ENCODE data around the gene FOXI3.
A peak's percentile ranks its signal among the peaks of the same experiment; 100 is the strongest.

FOXI3 gene

GRCh38 chr2:88452565-88452905, at the start of gene FOXI3:
Gene FOXI3 (minus strand): TSS chr2:88452693. CDS start chr2:88452535, 158 bp downstream.
- DNase-seq = no peak
- intact Hi-C loops (cut with DNase I) = no loop called here

- intact Hi-C loops (cut with DNase I) = no loop called here
- DNase-seq = no peak
Measured at GRCh38 chr2:88500691-88501090, 48.2 kb upstream of the FOXI3 start.

GRCh38 chr2:88499204-88499603, 46.7 kb upstream of the FOXI3 start:
- intact Hi-C loops (cut with DNase I) = no loop called here
- no peak for DNase-seq

GRCh38 chr2:88493481-88493880, 41.0 kb upstream of the FOXI3 start:
- no peak for DNase-seq
- intact Hi-C loops (cut with DNase I) = no loop called here

GRCh38 chr2:88492002-88492401, 39.5 kb upstream of the FOXI3 start:
- intact Hi-C loops (cut with DNase I) = no loop called here
- DNase-seq = no peak

GRCh38 chr2:88489181-88489580, 36.7 kb upstream of the FOXI3 start:
- intact Hi-C loops (cut with DNase I) = no loop called here

GRCh38 chr2:88483200-88483599, 30.7 kb upstream of the FOXI3 start:
- DNase-seq = no peak
- intact Hi-C loops (cut with DNase I) = no loop called here

More at GRCh38 chr2:88489181-88489580, 36.7 kb upstream of the FOXI3 start:
- DNase-seq = no peak

GRCh38 chr2:88481691-88482336, 29.3 kb upstream of the FOXI3 start:
- no peak for DNase-seq
- intact Hi-C loops (cut with DNase I) = no loop called here

- intact Hi-C loops (cut with DNase I) = no loop called here
- no peak for DNase-seq
Measured at GRCh38 chr2:88472811-88473210, 20.3 kb upstream of the FOXI3 start.

- no peak for DNase-seq
- intact Hi-C loops (cut with DNase I) = no loop called here
Measured at GRCh38 chr2:88471083-88471942, 18.8 kb upstream of the FOXI3 start.

- intact Hi-C loops (cut with DNase I) = no loop called here
- no peak for DNase-seq
Measured at GRCh38 chr2:88469202-88470114, 17.0 kb upstream of the FOXI3 start.

- no peak for DNase-seq
- intact Hi-C loops (cut with DNase I) = no loop called here
Measured at GRCh38 chr2:88464153-88464552, 11.7 kb upstream of the FOXI3 start.

- DNase-seq = no peak
- intact Hi-C loops (cut with DNase I) = no loop called here
Measured at GRCh38 chr2:88458633-88459032, 6.1 kb upstream of the FOXI3 start.

- intact Hi-C loops (cut with DNase I) = no loop called here
- DNase-seq = no peak
Measured at GRCh38 chr2:88452980-88453582, 588 bp upstream of the FOXI3 start.

GRCh38 chr2:88451811-88452564, 505 bp downstream of the FOXI3 start:
- intact Hi-C loops (cut with DNase I) = no loop called here
- DNase-seq = peak in 1 of 42 donors; percentile 11

- intact Hi-C loops (cut with DNase I) = no loop called here
- DNase-seq = no peak
Measured at GRCh38 chr2:88450925-88451810, 1.3 kb downstream of the FOXI3 start.

- DNase-seq = no peak
- intact Hi-C loops (cut with DNase I) = no loop called here
Measured at GRCh38 chr2:88450186-88450585, 2.3 kb downstream of the FOXI3 start.

GRCh38 chr2:88448248-88448647, 4.2 kb downstream of the FOXI3 start:
- intact Hi-C loops (cut with DNase I) = no loop called here
- no peak for DNase-seq
